Mesodermal cell (in vitro differentiated cells): Measurements from ENCODE around the gene FAAP100.

Experiments used
- H3K27ac ChIP-seq: 2 replicates; pipeline ENCODE4 v1.7.0; 2013; ENCODE audit warnings: mild to moderate bottlenecking, low read depth, low read length, moderate library complexity; ENCODE audit not compliant: severe bottlenecking
- H3K36me3 ChIP-seq: 2 replicates; pipeline ENCODE4 v1.7.1; 2013; ENCODE audit warnings: mild to moderate bottlenecking, low read length, moderate library complexity; ENCODE audit not compliant: control insufficient read depth, insufficient read depth
- H3K4me1 ChIP-seq: one replicate; pipeline ENCODE4 v1.7.1; 2013; ENCODE audit warnings: mild to moderate bottlenecking, low read length; ENCODE audit not compliant: insufficient read depth, control insufficient read depth, poor library complexity, severe bottlenecking
- H3K4me3 ChIP-seq: 2 replicates; pipeline ENCODE4 v1.7.0; 2013; ENCODE audit warnings: low read length, control low read depth, mild to moderate bottlenecking; ENCODE audit not compliant: insufficient read depth, poor library complexity, severe bottlenecking; ENCODE audit errors: extremely low read depth
- H3K9me3 ChIP-seq: 2 replicates; pipeline ENCODE4 v1.7.1; 2013; ENCODE audit warnings: mild to moderate bottlenecking, low read length, moderate library complexity; ENCODE audit not compliant: control insufficient read depth
- whole genome bisulfite sequencing, 2 experiments: methylation state at CpG; one replicate each; pipeline ENCODE4 v1.1.5; 2013; ENCODE audit warnings: missing lambda C conversion rate in 2 of 2; ENCODE audit not compliant: insufficient coverage in 2 of 2; 5-methylcytosine and 5-hydroxymethylcytosine counted together

Gene FAAP100

DNA sequence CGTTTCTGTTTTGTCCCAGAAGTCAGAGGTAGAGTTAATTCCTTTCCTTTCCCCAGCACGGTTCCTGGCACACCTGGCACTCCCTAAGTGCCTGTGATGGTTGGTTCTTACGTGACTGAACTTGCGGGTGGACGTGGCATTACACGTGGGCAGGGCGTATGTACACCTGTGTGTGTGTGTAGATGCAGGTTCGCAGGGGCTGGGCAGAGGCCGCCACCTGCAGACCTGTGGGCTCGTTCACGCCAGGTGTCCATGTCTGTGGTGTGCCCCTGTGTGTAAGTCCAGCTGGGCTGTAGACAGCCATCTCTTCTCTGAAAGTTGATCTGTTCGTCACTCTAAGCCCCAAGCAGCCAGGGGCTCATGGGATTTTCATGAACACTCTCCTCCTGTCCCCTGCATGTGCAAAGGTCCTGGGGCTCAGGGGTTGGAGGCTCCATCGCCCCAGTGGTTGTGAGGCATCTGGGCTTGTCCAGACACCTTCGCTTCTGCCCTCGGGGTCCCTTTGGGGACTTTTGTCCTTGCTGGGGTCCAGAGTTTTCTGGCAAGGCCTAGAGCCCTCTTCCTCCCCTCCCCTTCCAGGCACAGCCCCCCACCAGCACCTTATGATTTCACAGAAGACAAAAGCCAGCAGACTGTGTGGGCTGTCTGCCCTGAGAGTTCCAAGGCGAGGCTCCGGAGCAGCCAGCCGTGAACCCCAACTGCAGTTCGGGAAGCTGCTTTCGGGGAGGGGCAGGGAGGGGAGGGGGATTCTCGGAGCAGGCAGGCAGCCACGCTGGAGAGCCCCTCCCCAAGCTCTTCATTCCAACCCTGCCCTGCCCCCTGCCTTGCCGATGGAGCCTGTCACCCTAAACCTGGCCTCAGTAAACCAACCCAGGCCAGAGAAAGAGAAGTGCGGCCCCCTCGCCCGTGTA lies 29.4 kb downstream of the FAAP100 start:
- 63 to 68% methylated on average over 18 to 20 of the region's 26 CpGs for WGBS, 2 experiments
- no peak overlapping the region for H3K4me3 ChIP-seq
- no peaks in the 10 kb centered on the region for H3K9me3 ChIP-seq
- H3K36me3 ChIP-seq: no peaks in the 10 kb centered on the region
- peaks cover 18% of the 10 kb centered on the region for H3K4me1 ChIP-seq
- no peak overlapping the region for H3K27ac ChIP-seq

DNA sequence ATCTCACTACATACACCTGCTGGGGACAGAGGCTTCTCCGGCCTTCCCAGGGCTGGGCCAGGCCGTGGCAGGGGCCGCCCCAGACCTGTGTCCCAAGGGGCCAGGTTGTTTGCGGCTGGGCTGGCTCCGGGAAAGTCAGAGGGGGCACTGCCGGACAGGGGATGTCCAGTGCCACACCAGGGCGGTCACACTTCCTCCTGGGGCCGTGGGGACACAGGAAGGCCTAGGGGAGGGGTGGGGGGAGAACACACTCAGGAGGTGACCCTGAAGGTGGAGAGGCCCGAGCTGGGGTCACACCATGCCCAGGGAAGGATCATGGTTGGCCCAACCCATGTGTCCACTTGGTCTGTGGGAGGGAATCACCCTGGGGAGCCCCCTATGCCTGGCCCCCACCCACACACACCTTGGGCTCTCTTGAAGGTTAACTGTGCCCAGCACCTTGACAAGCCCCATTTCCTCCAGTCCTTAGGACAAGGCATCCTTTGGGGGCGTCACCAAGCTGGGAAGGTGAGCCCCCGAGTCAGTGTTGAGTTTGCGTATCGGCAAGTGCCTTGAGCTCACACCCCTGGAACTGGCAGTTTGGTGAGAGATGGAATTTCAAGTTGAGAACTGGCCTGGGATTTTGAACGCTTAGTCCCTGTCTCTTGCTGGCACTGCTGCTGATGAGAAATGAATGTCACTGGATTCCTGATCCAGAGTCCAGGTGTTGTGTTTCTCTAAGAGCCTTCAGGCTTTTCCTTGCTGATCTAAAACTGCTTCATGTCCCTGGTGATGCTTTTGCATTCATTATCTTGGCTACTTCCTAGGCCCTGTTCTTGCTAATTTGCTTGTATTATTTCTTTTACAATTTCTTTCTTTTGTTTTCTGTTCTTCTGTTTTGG lies 31.9 kb downstream of the FAAP100 start:
- H3K4me3 ChIP-seq: no peak overlapping the region

DNA sequence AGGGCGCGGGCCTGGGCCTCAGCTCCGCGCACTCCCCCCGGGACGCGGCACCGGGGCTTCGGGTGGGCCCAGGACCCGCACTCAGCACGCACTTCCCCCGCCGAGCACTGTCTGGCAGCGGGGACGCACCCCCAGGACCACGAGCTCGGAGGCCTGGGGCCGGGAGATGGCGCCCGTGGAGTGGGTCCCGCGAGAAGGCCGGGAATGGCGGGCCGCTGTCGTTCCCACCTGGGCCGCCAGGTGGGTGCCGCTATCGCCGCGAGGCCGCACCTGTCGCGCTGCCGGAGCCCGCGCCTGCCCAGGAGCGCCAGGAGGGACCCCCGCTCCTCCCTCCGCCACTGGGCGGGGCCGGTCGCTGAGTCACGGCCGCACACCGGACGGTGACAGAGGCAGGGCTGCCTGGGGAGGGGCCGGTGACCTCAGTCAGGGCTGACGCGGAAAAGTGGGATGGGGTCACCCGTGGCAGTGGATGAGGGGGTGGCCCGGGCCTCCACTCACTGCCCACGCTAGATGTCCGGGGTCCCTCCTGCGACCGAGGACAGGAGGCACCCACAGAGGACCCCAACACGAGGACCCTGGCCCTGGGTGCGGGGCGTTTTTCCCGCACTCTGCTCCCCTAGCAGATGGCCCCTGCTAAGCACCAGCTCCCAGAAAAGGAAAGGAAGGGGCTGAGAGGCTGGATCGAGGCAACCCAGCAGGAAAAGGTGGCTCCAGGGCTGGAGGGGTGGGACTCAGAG lies 32.7 kb downstream of the FAAP100 start:
- Histone ChIP-seq H3K27ac (no peak overlapping the region), H3K9me3 (no peaks in the 10 kb centered on the region), H3K36me3 (no peaks in the 10 kb centered on the region), H3K4me1 (peaks cover 38% of the 10 kb centered on the region), H3K4me3 (peak overlapping the region; percentile 30)
- 4 to 6% methylated on average over 49 to 51 of the region's 61 CpGs for WGBS, 2 experiments

More for the DNA sequence above, 31.9 kb downstream of the FAAP100 start:
- H3K9me3 ChIP-seq: no peaks in the 10 kb centered on the region
- H3K4me1 ChIP-seq: peaks cover 38% of the 10 kb centered on the region
- H3K27ac ChIP-seq: no peak overlapping the region
- no peaks in the 10 kb centered on the region for H3K36me3 ChIP-seq
- 79% methylated on average over 14 of the region's 14 CpGs for WGBS, 2 experiments

DNA sequence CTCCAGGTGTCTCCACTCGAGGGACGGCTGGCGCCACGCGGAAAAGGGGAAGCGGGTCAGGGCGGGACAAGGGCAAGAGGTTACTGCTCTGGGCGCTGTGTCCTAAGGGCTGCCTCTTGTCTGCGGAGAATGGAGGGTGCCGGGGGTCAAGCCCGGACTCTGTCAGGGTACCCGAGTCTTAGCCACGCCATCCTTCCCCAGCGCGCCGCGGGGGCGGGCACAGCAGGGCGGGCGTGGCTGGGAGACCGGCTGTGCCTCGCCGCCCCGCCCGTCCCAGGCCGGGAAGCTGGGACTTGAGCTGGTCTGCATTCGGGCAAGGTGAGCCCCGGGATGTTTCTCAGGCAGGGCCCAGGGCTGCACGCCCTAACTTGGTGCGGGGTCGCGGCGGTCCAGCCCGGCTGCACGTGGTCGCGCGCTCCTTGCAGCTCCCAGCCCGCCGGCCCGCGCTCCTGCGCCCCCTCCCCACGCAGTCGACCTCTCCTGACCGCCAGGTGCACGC lies 33.3 kb downstream of the FAAP100 start:
- no peak overlapping the region for H3K27ac ChIP-seq
- H3K36me3 ChIP-seq: no peaks in the 10 kb centered on the region
- no peaks in the 10 kb centered on the region for H3K9me3 ChIP-seq
- WGBS, 2 experiments: 1 to 2% methylated on average over 41 to 44 of the region's 47 CpGs
- peak overlapping the region; percentile 30 for H3K4me3 ChIP-seq
- H3K4me1 ChIP-seq: peaks cover 40% of the 10 kb centered on the region

DNA sequence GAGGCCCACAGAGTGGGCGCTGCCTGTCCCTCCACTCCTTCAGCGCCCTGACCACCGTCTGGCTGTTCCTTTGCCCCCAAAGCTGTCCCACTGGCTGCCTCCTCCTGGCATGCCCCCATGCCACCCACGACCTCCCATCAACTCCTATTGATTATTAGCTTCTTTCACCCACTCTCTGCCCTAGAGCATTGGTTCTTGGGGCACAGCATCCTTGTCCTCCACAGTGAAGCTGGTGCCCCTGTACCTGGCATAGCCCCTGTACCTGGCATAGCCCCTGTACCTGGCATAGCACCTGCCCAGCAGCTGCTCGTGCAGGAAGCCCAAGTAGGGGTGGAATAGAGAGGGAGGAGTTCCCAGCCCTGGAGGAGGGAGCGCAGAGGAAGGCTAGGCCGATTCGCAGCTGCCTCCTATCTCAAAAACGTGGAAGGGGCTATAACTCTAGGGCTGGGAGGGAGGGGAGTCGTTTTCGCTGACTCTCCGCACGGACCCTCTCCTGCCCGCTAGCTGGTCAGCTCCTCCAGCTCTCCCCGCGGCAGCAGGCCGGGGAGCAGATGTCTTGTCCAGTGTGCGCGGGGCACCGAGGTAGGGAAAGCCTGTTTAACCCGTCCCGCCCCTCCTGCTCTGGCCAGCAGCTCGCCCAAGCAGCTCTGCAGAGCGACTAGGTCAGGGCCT lies 33.9 kb downstream of the FAAP100 start:
- Histone ChIP-seq H3K4me3 (peak overlapping the region; percentile 30), H3K9me3 (no peaks in the 10 kb centered on the region), H3K36me3 (no peaks in the 10 kb centered on the region), H3K4me1 (peaks cover 38% of the 10 kb centered on the region), H3K27ac (no peak overlapping the region)
- 20 to 22% methylated on average over 23 of the region's 24 CpGs for WGBS, 2 experiments

DNA sequence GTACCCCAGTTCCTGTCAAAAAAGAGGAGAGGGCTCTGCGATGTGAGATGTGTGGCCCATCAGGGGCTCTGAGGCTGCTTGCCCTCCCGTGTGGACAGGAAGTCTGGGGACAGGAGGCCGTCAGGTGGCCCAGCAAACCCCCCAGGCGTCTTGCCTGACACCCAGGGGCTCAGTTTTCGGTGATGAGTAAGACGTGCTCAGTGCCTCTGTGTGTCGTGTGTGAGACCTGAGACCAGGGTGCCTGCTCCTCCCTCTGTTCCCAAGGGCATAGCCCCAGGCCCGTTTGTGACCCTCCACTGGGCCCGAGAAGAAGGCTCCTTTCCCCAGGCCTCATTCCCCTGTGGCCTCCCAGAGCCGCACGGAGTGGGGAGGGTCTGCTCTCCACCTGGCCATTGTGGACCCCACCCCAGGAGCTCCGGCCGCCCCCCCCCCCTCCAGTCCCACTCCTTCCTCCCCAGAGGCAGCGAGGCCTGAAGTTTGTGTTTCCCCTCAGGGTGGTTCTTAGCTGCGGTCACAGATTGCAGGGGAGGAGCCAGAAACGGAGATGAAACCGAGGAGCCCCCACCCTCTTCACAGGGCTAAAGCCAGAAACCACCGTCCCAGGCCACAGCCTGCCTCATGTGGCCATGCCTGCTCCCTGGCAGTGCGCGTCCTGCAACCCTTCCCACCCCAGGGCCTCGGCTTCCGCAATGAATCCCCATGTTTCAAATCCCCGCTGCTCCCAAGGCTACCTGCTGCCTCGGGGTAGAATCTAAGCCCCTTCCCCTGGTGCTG lies 34.6 kb downstream of the FAAP100 start:
- peaks cover 38% of the 10 kb centered on the region for H3K4me1 ChIP-seq
- no peak overlapping the region for H3K27ac ChIP-seq
- peak overlapping the region; percentile 2 for H3K4me3 ChIP-seq
- WGBS, 2 experiments: 45 to 51% methylated on average over 15 to 20 of the region's 24 CpGs
- no peaks in the 10 kb centered on the region for H3K9me3 ChIP-seq
- H3K36me3 ChIP-seq: no peaks in the 10 kb centered on the region

DNA sequence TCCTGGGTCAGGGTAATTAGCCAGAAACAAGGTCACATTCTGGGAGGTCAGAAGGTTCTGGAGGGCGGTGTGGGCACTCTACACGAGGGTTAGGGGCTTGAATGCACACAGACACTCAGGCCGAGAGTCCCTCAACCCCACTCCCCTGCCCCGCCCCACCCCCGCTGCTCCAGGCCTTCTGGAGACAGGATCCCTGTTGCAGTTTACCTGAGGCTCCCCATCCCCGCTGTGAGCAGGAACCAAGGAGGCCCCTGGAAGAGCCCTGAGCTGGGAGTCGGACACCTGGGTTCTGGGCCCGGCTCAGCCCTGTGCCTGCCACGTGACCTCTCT lies 35.2 kb downstream of the FAAP100 start:
- 92 to 95% methylated on average over 7 to 8 of the region's 9 CpGs for WGBS, 2 experiments
- Histone ChIP-seq H3K9me3 (no peaks in the 10 kb centered on the region), H3K4me1 (peaks cover 38% of the 10 kb centered on the region), H3K36me3 (peaks cover 4% of the 10 kb centered on the region), H3K27ac (no peak overlapping the region), H3K4me3 (peak overlapping the region; percentile 61)

DNA sequence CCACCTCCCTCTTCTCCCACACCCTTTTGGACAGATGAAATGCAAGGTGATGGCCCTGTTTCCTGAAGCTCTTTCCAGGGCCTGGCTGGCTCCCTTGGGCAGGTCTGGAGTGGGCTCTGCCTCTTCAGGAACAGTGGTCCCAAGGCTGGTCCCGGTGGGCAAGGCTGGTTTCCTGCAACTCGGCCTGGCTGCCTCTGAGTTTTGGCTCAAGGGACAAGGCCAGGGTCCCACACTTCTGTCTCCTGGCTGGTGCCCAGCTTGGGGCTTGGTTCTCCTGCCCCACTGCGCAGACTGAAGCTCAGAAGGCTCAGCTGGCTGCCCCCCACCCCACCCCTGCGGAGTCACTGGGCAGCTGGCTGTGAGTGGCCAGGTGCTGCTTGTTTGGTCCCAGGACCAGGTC lies 35.7 kb downstream of the FAAP100 start:
- H3K36me3 ChIP-seq: peaks cover 9% of the 10 kb centered on the region
- 77 to 86% methylated on average over 3 to 4 of the region's 4 CpGs for WGBS, 2 experiments
- no peak overlapping the region for H3K27ac ChIP-seq
- peaks cover 38% of the 10 kb centered on the region for H3K4me1 ChIP-seq
- H3K9me3 ChIP-seq: no peaks in the 10 kb centered on the region
- H3K4me3 ChIP-seq: peak overlapping the region; percentile 61

DNA sequence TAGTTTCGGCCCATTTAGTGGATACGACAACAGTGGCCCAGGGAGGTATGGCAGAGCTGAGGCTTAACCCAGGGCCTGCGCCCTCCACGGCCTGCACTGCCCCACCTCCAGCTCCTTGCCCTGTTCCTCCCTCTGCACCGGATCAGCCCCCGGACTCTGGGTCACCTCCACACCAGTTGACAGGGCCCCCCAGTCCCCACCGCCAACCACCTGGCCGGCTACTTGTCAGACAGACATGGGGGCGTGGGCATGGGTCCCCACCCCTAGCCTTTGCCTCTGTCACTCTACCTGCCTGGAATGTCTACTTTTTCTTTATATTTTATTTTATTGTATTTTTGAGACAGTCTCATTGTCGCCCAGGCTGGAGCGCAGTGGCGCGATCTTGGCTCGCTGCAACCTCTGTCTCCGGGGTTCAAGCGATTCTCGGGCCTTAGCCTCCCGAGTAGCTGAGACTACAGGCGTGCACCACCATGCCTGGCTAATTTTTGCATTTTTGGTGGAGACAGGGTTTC lies 36.6 kb downstream of the FAAP100 start:
- Histone ChIP-seq H3K36me3 (peaks cover 18% of the 10 kb centered on the region), H3K27ac (peak overlapping the region; percentile 92), H3K4me1 (peaks cover 38% of the 10 kb centered on the region), H3K4me3 (peak overlapping the region; percentile 61), H3K9me3 (no peaks in the 10 kb centered on the region)
- 56 to 70% methylated on average over 14 to 17 of the region's 19 CpGs for WGBS, 2 experiments
